ENCODE measurements around the gene OSBP2.

DNA sequence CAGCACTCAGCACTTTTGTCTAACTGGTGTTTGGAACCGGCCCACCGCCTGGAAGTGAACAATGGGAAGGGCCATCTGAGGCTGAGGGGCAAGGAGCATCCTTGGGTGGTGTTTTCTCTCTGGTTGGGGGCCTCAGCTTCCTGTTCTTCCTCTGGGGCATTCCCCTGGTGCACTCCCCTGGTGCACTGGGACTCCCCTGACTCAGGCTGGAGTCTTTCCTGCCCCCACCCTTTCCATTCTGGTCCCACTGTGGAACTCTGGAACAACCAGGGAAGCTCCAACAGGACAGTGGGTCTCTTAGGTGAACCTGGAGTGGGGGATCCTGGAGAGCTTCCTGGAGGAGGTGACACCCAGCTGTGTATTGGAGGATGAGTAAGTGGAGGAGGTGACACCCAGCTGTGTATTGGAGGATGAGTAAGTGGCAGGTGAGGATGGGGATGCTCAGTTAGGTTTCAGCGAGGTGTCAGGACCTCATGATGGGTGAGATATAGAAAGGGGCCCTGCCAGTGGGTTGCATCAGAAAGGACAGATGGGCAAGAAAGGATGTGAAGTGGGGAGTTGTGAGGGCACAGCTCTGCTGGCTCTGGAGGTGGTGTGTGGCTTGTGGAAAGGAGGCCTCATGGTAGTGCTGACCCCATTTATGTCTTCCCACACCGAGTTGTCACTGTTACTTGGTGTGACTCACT, 132.1 kb downstream of the OSBP2 start:
- no peak for TF ChIP-seq ZC3H10 (CRISPR knock-in tag; IDR thresholded peaks at IDR 0.05)
- TF ChIP-seq GLIS3 (CRISPR knock-in tag; IDR thresholded peaks at IDR 0.05), result no peak
- TF ChIP-seq ZFP30 (CRISPR knock-in tag; IDR thresholded peaks at IDR 0.05), result no peak
- TF ChIP-seq TOX (CRISPR knock-in tag; IDR thresholded peaks at IDR 0.05; ENCODE audit: borderline replicate concordance), result no peak
- TF ChIP-seq ZNF565 (CRISPR knock-in tag; conservative IDR thresholded peaks at IDR 0.05; ENCODE audit: low read depth), result no peak
- no peak for TF ChIP-seq RARB (CRISPR knock-in tag; IDR thresholded peaks at IDR 0.05)
- TF ChIP-seq ESRRG (CRISPR knock-in tag; IDR thresholded peaks at IDR 0.05), result no peak
- no peak for TF ChIP-seq PATZ1 (CRISPR knock-in tag; IDR thresholded peaks at IDR 0.05; ENCODE audit: borderline replicate concordance)
- TF ChIP-seq SNAI2 (CRISPR knock-in tag; IDR thresholded peaks at IDR 0.05), result no peak
- no peak for TF ChIP-seq BACH2 (CRISPR knock-in tag; IDR thresholded peaks at IDR 0.05; ENCODE audit: borderline replicate concordance)
- TF ChIP-seq, protein P1, sequence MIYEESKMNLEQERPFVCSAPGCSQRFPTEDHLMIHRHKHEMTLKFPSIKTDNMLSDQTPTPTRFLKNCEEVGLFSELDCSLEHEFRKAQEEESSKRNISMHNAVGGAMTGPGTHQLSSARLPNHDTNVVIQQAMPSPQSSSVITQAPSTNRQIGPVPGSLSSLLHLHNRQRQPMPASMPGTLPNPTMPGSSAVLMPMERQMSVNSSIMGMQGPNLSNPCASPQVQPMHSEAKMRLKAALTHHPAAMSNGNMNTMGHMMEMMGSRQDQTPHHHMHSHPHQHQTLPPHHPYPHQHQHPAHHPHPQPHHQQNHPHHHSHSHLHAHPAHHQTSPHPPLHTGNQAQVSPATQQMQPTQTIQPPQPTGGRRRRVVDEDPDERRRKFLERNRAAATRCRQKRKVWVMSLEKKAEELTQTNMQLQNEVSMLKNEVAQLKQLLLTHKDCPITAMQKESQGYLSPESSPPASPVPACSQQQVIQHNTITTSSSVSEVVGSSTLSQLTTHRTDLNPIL (CRISPR knock-in tag; IDR thresholded peaks at IDR 0.05; ENCODE audit: low read depth), result no peak
- TF ChIP-seq ARNTL (CRISPR knock-in tag; IDR thresholded peaks at IDR 0.05; ENCODE audit: borderline replicate concordance, low read depth), result no peak
- TF ChIP-seq OSR1 (CRISPR knock-in tag; IDR thresholded peaks at IDR 0.05), result no peak
- no peak for TF ChIP-seq ZFP3 (CRISPR knock-in tag; IDR thresholded peaks at IDR 0.05)

Data from SK-N-SH treated with all-trans-retinoic acid at 6 μM for 48 hours (cell line).